Right lobe of liver (tissue), 4 donors: ENCODE measurements around the gene ITPRID2.

Experiments used
- POLR2A ChIP-seq: fragments of 450-650 bp; IDR thresholded peaks from one replicate; pipeline ENCODE4 v1.6.1; 2017; ENCODE audit warnings: antibody characterized with exemption, mild to moderate bottlenecking
- TF ChIP-seq, protein P1 (sequence below), 4 donors: fragments of 200-600 bp in 3 of 4; fragments of 450-650 bp in 1 of 4; IDR thresholded peaks; one replicate each; pipeline versions ENCODE4 v1.5.1 to v1.8.0; 2016 to 2022; ENCODE audit warnings: antibody characterized with exemption in 4 of 4, mild to moderate bottlenecking in 2 of 4
- donor health status: DM: no; HTN: no; CAD: no.
- donor health status: DM: no; HTN: no; CAD: no.
- donor health status: DM: no; HTN: yes; CAD: no.

DNA sequence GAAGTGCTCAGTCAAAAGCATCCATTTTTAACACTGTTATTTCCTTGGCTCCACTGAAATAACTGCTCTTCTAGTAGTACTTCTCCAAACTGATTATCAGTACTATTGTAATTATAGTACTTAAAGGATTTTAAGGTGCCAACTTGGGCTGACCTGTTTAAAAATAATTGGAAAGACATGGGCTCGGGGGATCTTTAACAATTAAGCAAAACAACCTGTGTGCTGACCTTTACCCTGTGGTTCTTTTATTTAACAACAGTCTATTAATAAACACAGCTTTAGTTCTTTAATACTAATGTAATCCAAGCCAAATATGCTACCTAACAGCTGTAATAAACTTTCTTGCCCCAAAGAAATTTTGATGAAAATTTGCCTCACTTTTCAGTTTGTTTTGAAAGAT lies 6.9 kb upstream of the ITPRID2 start:
- TF ChIP-seq POLR2A: no peak
- TF ChIP-seq, protein P1, sequence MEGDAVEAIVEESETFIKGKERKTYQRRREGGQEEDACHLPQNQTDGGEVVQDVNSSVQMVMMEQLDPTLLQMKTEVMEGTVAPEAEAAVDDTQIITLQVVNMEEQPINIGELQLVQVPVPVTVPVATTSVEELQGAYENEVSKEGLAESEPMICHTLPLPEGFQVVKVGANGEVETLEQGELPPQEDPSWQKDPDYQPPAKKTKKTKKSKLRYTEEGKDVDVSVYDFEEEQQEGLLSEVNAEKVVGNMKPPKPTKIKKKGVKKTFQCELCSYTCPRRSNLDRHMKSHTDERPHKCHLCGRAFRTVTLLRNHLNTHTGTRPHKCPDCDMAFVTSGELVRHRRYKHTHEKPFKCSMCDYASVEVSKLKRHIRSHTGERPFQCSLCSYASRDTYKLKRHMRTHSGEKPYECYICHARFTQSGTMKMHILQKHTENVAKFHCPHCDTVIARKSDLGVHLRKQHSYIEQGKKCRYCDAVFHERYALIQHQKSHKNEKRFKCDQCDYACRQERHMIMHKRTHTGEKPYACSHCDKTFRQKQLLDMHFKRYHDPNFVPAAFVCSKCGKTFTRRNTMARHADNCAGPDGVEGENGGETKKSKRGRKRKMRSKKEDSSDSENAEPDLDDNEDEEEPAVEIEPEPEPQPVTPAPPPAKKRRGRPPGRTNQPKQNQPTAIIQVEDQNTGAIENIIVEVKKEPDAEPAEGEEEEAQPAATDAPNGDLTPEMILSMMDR (IDR thresholded peaks at IDR 0.05): no peak
